CD4-positive, alpha-beta memory T cell (primary cell): ENCODE results near the gene PCDHB7. TPM values are rescaled to one million over a fixed set of nuclear protein-coding genes. Genes with fewer than 3 reads are reported as not detected.
"Not testable (repeated sequence)": the region's sequence is repeated elsewhere in the genome, so short reads cannot be mapped to it uniquely, and the experiment has no call there.

Experiments used
- CTCF ChIA-PET: fragments of 350-600 bp; sonication (Branson Sonifier 250); formaldehyde crosslinking; loops from one replicate; lab custom pipeline; 2021; ENCODE audit warnings: inconsistent platforms; ENCODE audit not compliant: partially characterized antibody; lab: Charles Lee
- POLR2A ChIA-PET: fragments of 350-600 bp; sonication (Branson Sonifier 250); formaldehyde crosslinking; loops from one replicate; lab custom pipeline; 2021; ENCODE audit not compliant: partially characterized antibody; lab: Charles Lee
- DNase-seq, 5 donors: peaks; one replicate each; pipeline versions ENCODE4 v3.0.0 to v3.0.0-alpha.2; 2020 to 2022; ENCODE audit warnings: mixed read lengths in 1 of 5
- H3K27ac ChIP-seq: one replicate; pipeline ENCODE4 v1.7.0; 2013; ENCODE audit warnings: low read depth, low read length
- H3K27me3 ChIP-seq: 2 replicates; pipeline ENCODE4 v1.7.0; 2013; ENCODE audit warnings: mild to moderate bottlenecking, low read length, moderate library complexity; ENCODE audit not compliant: insufficient read depth
- H3K36me3 ChIP-seq: 2 replicates; pipeline ENCODE4 v1.7.0; 2013; ENCODE audit warnings: mild to moderate bottlenecking, low read length, moderate library complexity; ENCODE audit not compliant: insufficient read depth
- H3K4me1 ChIP-seq: 2 replicates; pipeline ENCODE4 v1.7.0; 2013; ENCODE audit warnings: mild to moderate bottlenecking, low read length, moderate library complexity; ENCODE audit not compliant: insufficient read depth
- H3K4me3 ChIP-seq, 2 donors: one replicate each; pipeline ENCODE4 v1.7.0; 2013; ENCODE audit warnings: low read length in 2 of 2, mild to moderate bottlenecking in 1 of 2
- H3K9me3 ChIP-seq, 2 donors: one replicate each; pipeline ENCODE4 v1.7.0; 2013; ENCODE audit warnings: low read length in 2 of 2, control low read depth in 1 of 2; ENCODE audit not compliant: control insufficient read depth in 1 of 2
- H3K27ac Mint-ChIP-seq, 7 donors: one replicate each; pipeline ENCODE4 v1.8.0; 2020 to 2021; ENCODE audit warnings: mixed read lengths in 7 of 7, mild to moderate bottlenecking in 6 of 7, inconsistent platforms in 3 of 7, moderate library complexity in 3 of 7
- H3K27me3 Mint-ChIP-seq, 2 donors: one replicate each; pipeline ENCODE4 v1.8.0; 2020 to 2021; ENCODE audit warnings: mixed read lengths in 2 of 2
- H3K36me3 Mint-ChIP-seq, 2 donors: one replicate each; pipeline ENCODE4 v1.8.0; 2020 to 2021; ENCODE audit warnings: mixed read lengths in 2 of 2, inconsistent platforms in 1 of 2, mild to moderate bottlenecking in 1 of 2
- H3K4me1 Mint-ChIP-seq, 4 donors: one replicate each; pipeline ENCODE4 v1.8.0; 2020 to 2021; ENCODE audit warnings: mixed read lengths in 4 of 4, mild to moderate bottlenecking in 1 of 4
- H3K4me3 Mint-ChIP-seq, 8 donors: one replicate each; pipeline ENCODE4 v1.8.0; 2020 to 2021; ENCODE audit warnings: mixed read lengths in 8 of 8, mild to moderate bottlenecking in 7 of 8, moderate library complexity in 6 of 8, inconsistent platforms in 3 of 8
- H3K9me3 Mint-ChIP-seq, 8 donors: one replicate each; pipeline ENCODE4 v1.8.0; 2020 to 2021; ENCODE audit warnings: mixed read lengths in 8 of 8, mild to moderate bottlenecking in 5 of 8, inconsistent platforms in 3 of 8, moderate library complexity in 1 of 8
- intact Hi-C: fragments of 100-400 bp; cut with micrococcal nuclease; formaldehyde crosslinking; loops from one replicate; pipeline ENCODE4 v1.15.1; 2023
- polyA plus RNA-seq, 2 donors: library from polyadenylated mRNA; unstranded; fragments of 300-500 nt; fragmentation: Illumina TruSeq; gene quantifications; one replicate each; pipeline ENCODE4 v1.2.3, GENCODE V29; 2021
- total RNA-seq, 2 experiments: library from RNA; stranded (reverse); gene quantifications; one replicate each; pipeline ENCODE4 v1.2.3, GENCODE V29; 2021

The PCDHB7 gene
- total and polyA plus RNA-seq, 4 experiments from 2014 or later = not detected

GRCh38 chr5:141225421-141225820, 53.0 kb downstream of the PCDHB7 start:
- H3K4me1 Mint-ChIP-seq, H3K27ac Mint-ChIP-seq, H3K4me1 ChIP-seq, H3K36me3 ChIP-seq, H3K4me3 Mint-ChIP-seq, H3K4me3 ChIP-seq, DNase-seq, POLR2A ChIA-PET, H3K36me3 Mint-ChIP-seq, intact Hi-C loops, H3K27ac ChIP-seq, CTCF ChIA-PET, H3K9me3 ChIP-seq: not testable (repeated sequence)
- H3K27me3 Mint-ChIP-seq = peaks cover 27 to 32% of the 10 kb centered on the region in 2 donors
- peaks cover 2 to 48% (median 31%) of the 10 kb centered on the region in 8 donors for H3K9me3 Mint-ChIP-seq
- peaks cover 12% of the 10 kb centered on the region for H3K27me3 ChIP-seq

Other genes with a start within 250 kb of the PCDHB7 start
Only the 30 nearest of the 37 such genes appear.
- gene PCDHAC2, start 206.2 kb upstream of the PCDHB7 start, total RNA-seq = not detected
- gene PCDHAC2, start 206.2 kb upstream of the PCDHB7 start, polyA plus RNA-seq = not detected
- not detected for gene PCDHB1, start 121.3 kb upstream of the PCDHB7 start, total RNA-seq
- gene PCDHB1, start 121.3 kb upstream of the PCDHB7 start, polyA plus RNA-seq = not detected
- 1 to 10 TPM in 1 of 2 experiments, under 1 TPM in 1; 0.28 to 1.3 TPM for gene PCDHB2, start 78.0 kb upstream of the PCDHB7 start, total RNA-seq
- under 1 TPM in 1 of 2 donors, not detected in 1; 0.08 TPM for gene PCDHB2, start 78.0 kb upstream of the PCDHB7 start, polyA plus RNA-seq
- not detected for gene PCDHB3, start 72.2 kb upstream of the PCDHB7 start, total RNA-seq
- not detected for gene PCDHB3, start 72.2 kb upstream of the PCDHB7 start, polyA plus RNA-seq
- gene PCDHB4, start 50.8 kb upstream of the PCDHB7 start, total RNA-seq = not detected
- gene PCDHB4, start 50.8 kb upstream of the PCDHB7 start, polyA plus RNA-seq = not detected
- gene PCDHB5, start 37.4 kb upstream of the PCDHB7 start, total RNA-seq = under 1 TPM in 1 of 2 experiments, not detected in 1; 0.17 TPM
- not detected for gene PCDHB5, start 37.4 kb upstream of the PCDHB7 start, polyA plus RNA-seq
- not detected for gene PCDHB6, start 22.6 kb upstream of the PCDHB7 start, total RNA-seq
- gene PCDHB6, start 22.6 kb upstream of the PCDHB7 start, polyA plus RNA-seq = not detected
- not detected for gene PCDHB8, start 5.1 kb downstream of the PCDHB7 start, total RNA-seq
- gene PCDHB8, start 5.1 kb downstream of the PCDHB7 start, polyA plus RNA-seq = not detected
- not detected for gene PCDHB16, start 9.7 kb downstream of the PCDHB7 start, total RNA-seq
- not detected for gene PCDHB16, start 9.7 kb downstream of the PCDHB7 start, polyA plus RNA-seq
- under 1 TPM; 0.44 TPM for gene PCDHB9, start 14.5 kb downstream of the PCDHB7 start, total RNA-seq
- under 1 TPM in 1 of 2 donors, not detected in 1; 0.62 TPM for gene PCDHB9, start 14.5 kb downstream of the PCDHB7 start, polyA plus RNA-seq
- gene PCDHB10, start 19.7 kb downstream of the PCDHB7 start, total RNA-seq = under 1 TPM in 1 of 2 experiments, not detected in 1; 0.15 TPM
- not detected for gene PCDHB10, start 19.7 kb downstream of the PCDHB7 start, polyA plus RNA-seq
- gene PCDHB11, start 27.0 kb downstream of the PCDHB7 start, total RNA-seq = not detected
- not detected for gene PCDHB11, start 27.0 kb downstream of the PCDHB7 start, polyA plus RNA-seq
- not detected for gene PCDHB12, start 36.1 kb downstream of the PCDHB7 start, total RNA-seq
- gene PCDHB12, start 36.1 kb downstream of the PCDHB7 start, polyA plus RNA-seq = not detected
- gene PCDHB13, start 41.3 kb downstream of the PCDHB7 start, total RNA-seq = under 1 TPM; 0.09 to 0.11 TPM
- gene PCDHB13, start 41.3 kb downstream of the PCDHB7 start, polyA plus RNA-seq = not detected
- under 1 TPM; 0.14 to 0.15 TPM for gene PCDHB14, start 50.7 kb downstream of the PCDHB7 start, total RNA-seq
- not detected for gene PCDHB14, start 50.7 kb downstream of the PCDHB7 start, polyA plus RNA-seq
- gene PCDHB15, start 72.8 kb downstream of the PCDHB7 start, total RNA-seq = under 1 TPM; 0.17 to 0.53 TPM
- not detected for gene PCDHB15, start 72.8 kb downstream of the PCDHB7 start, polyA plus RNA-seq
- gene SLC25A2, start 131.4 kb downstream of the PCDHB7 start, total RNA-seq = under 1 TPM; 0.38 to 0.91 TPM
- gene SLC25A2, start 131.4 kb downstream of the PCDHB7 start, polyA plus RNA-seq = not detected
- 100 to 1,000 TPM; 109 to 119 TPM for gene TAF7, start 148.1 kb downstream of the PCDHB7 start, total RNA-seq
- 100 to 1,000 TPM; 165 to 216 TPM for gene TAF7, start 148.1 kb downstream of the PCDHB7 start, polyA plus RNA-seq
- gene PCDHGA1, start 157.9 kb downstream of the PCDHB7 start, total RNA-seq = under 1 TPM; 0.58 to 0.78 TPM
- gene PCDHGA1, start 157.9 kb downstream of the PCDHB7 start, polyA plus RNA-seq = not detected
- gene PCDHGA2, start 166.1 kb downstream of the PCDHB7 start, total RNA-seq = under 1 TPM; 0.19 to 0.23 TPM
- gene PCDHGA2, start 166.1 kb downstream of the PCDHB7 start, polyA plus RNA-seq = not detected
- under 1 TPM; 0.17 to 0.26 TPM for gene PCDHGA3, start 171.2 kb downstream of the PCDHB7 start, total RNA-seq
- under 1 TPM in 1 of 2 donors, not detected in 1; 0.23 TPM for gene PCDHGA3, start 171.2 kb downstream of the PCDHB7 start, polyA plus RNA-seq
- gene PCDHGB1, start 177.5 kb downstream of the PCDHB7 start, total RNA-seq = under 1 TPM; 0.17 to 0.26 TPM
- gene PCDHGB1, start 177.5 kb downstream of the PCDHB7 start, polyA plus RNA-seq = not detected
- gene PCDHGA4, start 182.4 kb downstream of the PCDHB7 start, total RNA-seq = under 1 TPM in 1 of 2 experiments, not detected in 1; 0.47 TPM
- gene PCDHGA4, start 182.4 kb downstream of the PCDHB7 start, polyA plus RNA-seq = not detected
- under 1 TPM; 0.55 to 0.64 TPM for gene PCDHGB2, start 187.3 kb downstream of the PCDHB7 start, total RNA-seq
- not detected for gene PCDHGB2, start 187.3 kb downstream of the PCDHB7 start, polyA plus RNA-seq
- under 1 TPM; 0.28 to 0.44 TPM for gene PCDHGA5, start 191.5 kb downstream of the PCDHB7 start, total RNA-seq
- not detected for gene PCDHGA5, start 191.5 kb downstream of the PCDHB7 start, polyA plus RNA-seq
- under 1 TPM; 0.50 to 0.76 TPM for gene PCDHGB3, start 197.6 kb downstream of the PCDHB7 start, total RNA-seq
- gene PCDHGB3, start 197.6 kb downstream of the PCDHB7 start, polyA plus RNA-seq = not detected
- gene PCDHGA6, start 201.2 kb downstream of the PCDHB7 start, total RNA-seq = under 1 TPM; 0.50 to 0.76 TPM
- gene PCDHGA6, start 201.2 kb downstream of the PCDHB7 start, polyA plus RNA-seq = under 1 TPM in 1 of 2 donors, not detected in 1; 0.03 TPM
- gene PCDHGA7, start 210.1 kb downstream of the PCDHB7 start, total RNA-seq = under 1 TPM; 0.26 to 0.44 TPM
- gene PCDHGA7, start 210.1 kb downstream of the PCDHB7 start, polyA plus RNA-seq = not detected
- under 1 TPM; 0.19 to 0.23 TPM for gene PCDHGB4, start 215.1 kb downstream of the PCDHB7 start, total RNA-seq
- under 1 TPM in 1 of 2 donors, not detected in 1; 0.13 TPM for gene PCDHGB4, start 215.1 kb downstream of the PCDHB7 start, polyA plus RNA-seq
- under 1 TPM in 1 of 2 experiments, not detected in 1; 0.17 TPM for gene PCDHGA8, start 220.0 kb downstream of the PCDHB7 start, total RNA-seq
- not detected for gene PCDHGA8, start 220.0 kb downstream of the PCDHB7 start, polyA plus RNA-seq